GM19099 (cell line): ENCODE results near the gene LMX1B.

Experiments used
- POLR2A ChIP-seq: IDR thresholded peaks from 3 replicates; pipeline ENCODE4 v1.6.1; 2011; ENCODE audit warnings: low read depth; ENCODE audit not compliant: insufficient read length; ENCODE audit errors: extremely low read depth

The LMX1B gene

DNA sequence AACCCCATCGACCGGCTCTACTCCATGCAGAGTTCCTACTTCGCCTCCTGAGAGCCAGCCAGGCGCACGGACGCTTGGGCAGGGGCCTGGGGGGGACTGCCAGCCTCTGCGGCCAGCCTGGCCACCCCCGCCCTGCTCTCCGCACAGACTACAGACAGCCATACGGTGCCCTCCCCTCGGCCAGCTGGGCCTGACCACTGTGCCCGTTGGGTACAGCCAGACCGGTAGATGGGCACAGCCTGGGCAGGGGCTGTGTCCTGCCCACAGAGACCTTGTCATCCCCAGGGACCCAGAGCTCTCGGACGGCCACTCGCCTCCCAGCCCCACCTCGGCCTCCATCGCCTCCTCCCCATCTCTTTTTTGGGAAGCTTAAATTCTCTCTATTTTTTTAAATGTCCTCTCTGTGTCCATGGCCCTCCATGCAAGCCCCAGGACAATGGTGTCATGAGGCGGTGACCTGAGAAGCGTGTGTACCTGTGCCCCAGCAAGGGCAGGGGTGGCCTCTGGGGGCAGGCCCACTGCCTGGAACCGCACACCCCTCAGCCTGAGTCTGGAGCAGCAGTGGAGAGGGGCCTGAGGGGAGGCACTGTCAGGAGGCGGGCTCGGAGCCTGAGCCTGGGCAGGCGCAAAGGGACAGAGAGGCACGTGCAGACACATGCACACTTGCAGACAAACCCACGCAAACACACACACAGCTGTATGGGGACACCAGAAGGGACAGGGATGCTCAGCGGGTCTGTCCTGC is 82.8 kb downstream of the LMX1B start:
- no peak for TF ChIP-seq POLR2A

GRCh38 chr9:126697330-126697729 is 83.6 kb downstream of the LMX1B start:
- no peak for TF ChIP-seq POLR2A

- TF ChIP-seq POLR2A, result no peak
Observed at GRCh38 chr9:126698251-126698650, 84.5 kb downstream of the LMX1B start.

GRCh38 chr9:126698756-126699155 is 85.0 kb downstream of the LMX1B start:
- TF ChIP-seq POLR2A, result no peak

DNA sequence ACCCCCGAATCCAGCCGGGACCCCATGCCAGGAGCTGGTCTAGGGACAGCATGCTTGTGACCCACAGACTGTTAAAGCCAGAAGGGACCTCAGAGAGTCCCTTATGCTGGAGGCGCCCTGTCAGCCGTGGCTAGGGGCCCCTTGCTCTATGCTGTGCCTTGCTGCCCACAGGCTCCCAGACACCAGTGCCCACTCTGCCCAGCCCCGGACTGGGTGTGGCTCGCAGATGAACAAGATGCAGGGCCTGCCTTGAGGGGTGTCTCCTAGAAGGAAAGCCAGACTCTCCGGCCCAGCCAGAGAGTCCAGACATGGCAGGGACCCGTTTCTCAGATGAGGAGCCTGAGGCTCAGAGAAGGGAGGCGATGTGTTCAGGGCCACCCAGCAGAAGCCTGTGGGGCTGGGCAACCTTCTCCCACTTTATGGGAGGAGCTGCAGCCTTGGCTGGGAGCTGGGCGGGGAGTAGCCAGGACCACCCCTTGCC is 85.7 kb downstream of the LMX1B start:
- no peak for TF ChIP-seq POLR2A

GRCh38 chr9:126700296-126700695 is 86.6 kb downstream of the LMX1B start:
- TF ChIP-seq POLR2A, result no peak

- TF ChIP-seq POLR2A, result no peak
Observed at GRCh38 chr9:126700903-126701812, 87.4 kb downstream of the LMX1B start.

DNA sequence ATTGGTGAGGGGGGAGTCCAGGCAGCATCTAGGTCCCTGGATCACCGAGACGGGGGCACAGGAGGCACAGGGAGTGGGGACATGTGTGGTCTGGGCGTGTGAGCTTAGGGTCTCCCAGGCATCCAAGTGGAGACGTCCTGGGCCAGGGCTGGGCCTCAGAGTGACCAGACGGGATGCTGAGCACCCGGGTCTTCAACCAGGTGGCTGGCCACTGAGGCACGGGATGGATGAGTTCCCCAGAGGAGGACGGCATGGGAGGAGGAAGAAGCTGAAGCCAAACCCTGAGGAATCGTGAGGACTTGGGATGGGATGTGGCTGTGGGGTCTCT is 88.0 kb downstream of the LMX1B start:
- no peak for TF ChIP-seq POLR2A

GRCh38 chr9:126702151-126703001 is 88.6 kb downstream of the LMX1B start:
- no peak for TF ChIP-seq POLR2A

DNA sequence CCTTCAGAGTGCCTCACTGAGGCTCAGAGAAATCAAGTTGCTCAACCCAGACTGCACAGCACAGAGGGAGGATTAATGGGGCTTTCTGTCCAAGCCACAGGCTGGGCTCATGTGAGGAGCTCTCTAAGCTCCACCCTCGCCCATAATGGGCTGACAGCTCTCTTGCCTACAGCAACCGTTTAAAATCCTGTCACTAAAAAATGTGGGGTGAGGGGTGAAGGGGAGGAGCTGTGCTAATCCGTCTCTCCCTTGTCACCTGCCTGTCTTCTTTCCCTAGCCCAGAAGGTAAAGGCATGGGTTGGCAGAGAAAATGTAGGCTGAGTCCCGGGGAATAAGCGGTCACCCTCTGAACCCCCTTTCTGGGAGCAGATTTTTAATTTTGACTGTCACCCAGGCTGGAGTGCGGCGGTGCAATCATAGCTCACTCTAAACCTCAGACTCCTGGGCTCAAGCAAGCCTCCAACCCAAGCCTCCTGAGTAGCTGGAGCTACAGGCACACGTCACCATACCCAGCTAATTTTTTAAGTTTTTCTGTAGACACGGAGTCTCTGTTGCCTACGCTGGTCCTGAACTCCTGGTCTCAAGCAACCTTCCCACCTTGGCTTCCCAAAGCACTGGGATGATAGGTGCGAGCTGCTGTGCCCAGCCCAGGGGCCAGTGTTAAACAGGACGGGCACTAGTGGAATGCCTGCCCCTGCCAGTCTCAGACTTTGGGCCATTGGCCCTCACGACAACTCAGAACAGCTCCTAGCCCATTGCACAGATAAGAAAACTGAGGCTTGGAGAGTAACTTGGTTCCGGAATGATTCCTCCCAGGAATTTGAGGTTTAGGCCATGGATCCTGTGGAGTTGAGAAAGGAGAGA is 89.5 kb downstream of the LMX1B start:
- TF ChIP-seq POLR2A, result no peak

DNA sequence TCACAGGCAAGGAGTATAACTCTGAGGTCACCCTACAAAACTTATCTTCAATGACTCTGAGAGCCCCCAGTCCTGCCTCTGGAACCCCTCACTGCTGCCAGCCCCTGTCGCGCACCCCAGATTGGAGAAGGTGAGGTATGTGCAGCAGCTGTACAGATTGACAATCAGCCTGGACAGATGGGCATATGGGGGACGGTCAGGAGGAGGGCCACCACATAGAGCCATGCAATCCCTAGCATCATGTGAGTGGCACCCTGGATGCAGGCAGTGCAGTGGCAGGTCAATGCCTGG is 90.1 kb downstream of the LMX1B start:
- no peak for TF ChIP-seq POLR2A

- no peak for TF ChIP-seq POLR2A
Observed at GRCh38 chr9:126704157-126704891, 90.6 kb downstream of the LMX1B start.

DNA sequence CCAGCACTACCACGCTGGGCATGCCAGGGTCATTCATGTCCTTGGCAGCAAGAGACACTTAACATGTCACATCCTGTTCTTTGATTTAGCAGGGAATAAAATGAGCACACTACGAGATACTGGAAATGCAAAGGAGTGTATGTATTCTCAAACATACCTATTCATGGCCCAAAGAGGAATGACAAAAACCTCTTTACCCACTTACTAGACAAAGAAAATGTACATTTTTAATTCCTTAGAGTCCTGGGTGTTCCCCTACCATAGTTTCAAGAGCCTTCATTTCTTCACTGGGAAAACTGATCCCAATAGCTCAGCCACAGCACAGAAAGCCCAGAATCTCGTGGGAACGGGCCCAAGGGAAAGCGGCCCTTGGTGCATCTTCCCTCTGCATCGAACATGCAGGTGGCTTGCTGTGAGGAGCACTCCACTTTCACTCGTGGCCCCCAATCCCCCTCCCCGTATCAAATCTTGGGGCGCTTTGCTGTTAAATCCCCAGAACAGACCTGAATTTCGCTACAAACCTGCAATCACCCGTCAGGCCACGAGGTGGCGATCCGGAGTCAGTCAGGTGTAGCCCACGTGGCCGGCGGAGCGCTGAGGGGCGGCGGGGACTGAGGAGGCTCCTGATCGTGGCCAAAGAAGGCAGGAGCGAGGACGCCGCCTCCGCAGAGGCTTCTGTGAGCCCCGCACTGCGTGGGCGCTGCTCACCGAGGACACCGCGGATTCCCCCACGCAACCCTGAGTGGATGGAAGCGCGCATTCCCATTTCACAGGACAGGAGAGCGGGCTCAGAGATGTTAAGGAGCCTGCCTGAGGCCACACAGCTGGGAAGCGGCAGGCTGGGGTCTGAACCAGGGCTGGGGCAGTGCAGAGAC is 91.4 kb downstream of the LMX1B start:
- TF ChIP-seq POLR2A, result no peak
